GM04504 (cell line): ENCODE measurements around the gene VPS26C.
"Not testable (repeated sequence)": the region's sequence is repeated elsewhere in the genome, so short reads cannot be mapped to it uniquely, and the experiment has no call there.

Experiments used
- DNase-seq: peaks from one replicate; pipeline ENCODE4 v3.0.0-alpha.2; 2012; ENCODE audit warnings: low read depth

The VPS26C gene

GRCh38 chr21:37267269-37268185, at the start of gene VPS26C:
Gene VPS26C (minus strand): TSS chr21:37267334. CDS start chr21:37267294, 40 bp downstream.
- peak; percentile 99 for DNase-seq

DNA sequence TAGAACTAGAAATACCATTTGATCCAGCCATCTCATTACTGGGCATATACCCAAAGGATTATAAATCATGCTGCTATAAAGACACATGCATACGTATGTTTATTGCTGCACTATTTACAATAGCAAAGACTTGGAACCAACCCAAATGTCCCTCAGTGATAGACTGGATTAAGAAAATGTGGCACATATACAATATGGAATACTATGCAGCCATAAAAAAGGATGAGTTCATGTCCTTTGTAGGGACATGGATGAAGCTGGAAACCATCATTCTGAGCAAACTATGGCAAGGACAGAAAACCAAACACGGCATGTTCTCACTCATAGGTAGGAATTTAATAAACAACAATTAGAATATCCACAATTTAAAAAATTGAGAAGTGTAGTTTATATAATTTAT, 48.9 kb upstream of the VPS26C start:
- DNase-seq: not testable (repeated sequence)

DNA sequence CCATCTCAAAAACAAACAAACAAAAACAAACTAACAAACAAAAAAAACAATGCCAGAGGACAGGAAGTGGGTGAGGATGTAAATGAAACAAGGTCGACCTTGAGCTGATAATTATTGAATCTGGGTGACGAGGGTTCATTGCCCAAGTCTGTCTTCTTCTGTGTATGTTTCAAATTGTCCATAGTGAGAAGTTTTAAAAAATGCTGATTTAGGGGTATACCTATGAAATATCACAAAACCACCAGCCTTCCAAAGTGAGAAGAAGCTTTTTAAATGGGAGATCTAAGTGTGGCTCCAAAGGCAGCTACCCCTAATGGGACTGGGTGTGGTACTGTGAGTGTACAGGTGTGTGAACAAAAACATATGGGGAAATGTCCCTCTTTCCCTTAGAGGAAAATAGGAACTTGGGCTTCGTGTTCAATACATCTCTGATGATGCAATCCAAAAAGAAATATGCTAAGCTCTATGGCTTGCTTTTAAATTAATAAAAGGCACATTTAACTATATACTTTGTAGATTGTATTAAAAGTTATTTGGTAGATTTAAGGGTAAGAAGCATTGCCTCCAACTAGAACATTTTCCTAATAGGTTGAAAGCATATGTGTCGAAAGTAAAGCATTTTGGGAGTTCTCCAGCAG, 33.1 kb upstream of the VPS26C start:
- DNase-seq: no peak

GRCh38 chr21:37297364-37297763, 30.2 kb upstream of the VPS26C start:
- no peak for DNase-seq

DNA sequence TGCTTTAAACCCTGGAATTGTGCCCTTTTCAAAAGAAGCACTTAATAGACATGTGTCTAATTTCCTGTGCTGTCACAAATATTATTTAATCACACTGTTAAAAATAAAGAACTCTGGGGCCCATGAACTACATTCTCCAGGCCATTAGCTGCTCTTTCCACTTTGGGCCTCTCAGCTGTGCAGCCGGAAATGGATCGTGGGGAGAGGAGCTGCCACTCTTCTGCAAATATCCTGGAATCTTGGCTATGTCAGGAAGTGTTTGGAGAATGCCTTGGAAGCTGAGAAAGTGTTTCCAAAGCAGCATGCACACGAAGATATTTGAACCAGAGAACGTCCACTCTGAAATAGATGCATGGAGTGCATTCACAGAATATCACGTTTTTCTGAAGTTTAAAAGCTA, 27.5 kb upstream of the VPS26C start:
- DNase-seq: no peak

- DNase-seq: no peak
Observed at GRCh38 chr21:37292941-37293340, 25.8 kb upstream of the VPS26C start.

DNA sequence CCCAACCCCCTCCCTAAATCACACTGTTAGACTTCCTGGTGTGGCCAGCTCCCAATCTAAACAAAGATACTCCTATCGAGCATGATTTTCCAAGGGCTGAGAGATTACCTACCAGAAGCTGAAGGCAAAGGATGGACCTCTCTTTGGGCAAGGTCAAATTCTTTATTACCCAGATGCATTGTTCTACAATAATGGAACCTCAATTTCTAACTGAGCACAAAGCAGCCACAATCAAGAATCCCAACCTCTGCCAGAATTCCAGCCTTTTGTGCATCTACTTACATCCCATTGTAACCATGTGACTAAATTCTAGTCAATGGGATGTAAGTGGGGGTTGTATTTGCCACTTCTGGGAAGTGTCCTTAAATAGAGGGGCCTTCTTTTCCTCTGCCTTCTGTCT, 24.9 kb upstream of the VPS26C start:
- DNase-seq: no peak

DNA sequence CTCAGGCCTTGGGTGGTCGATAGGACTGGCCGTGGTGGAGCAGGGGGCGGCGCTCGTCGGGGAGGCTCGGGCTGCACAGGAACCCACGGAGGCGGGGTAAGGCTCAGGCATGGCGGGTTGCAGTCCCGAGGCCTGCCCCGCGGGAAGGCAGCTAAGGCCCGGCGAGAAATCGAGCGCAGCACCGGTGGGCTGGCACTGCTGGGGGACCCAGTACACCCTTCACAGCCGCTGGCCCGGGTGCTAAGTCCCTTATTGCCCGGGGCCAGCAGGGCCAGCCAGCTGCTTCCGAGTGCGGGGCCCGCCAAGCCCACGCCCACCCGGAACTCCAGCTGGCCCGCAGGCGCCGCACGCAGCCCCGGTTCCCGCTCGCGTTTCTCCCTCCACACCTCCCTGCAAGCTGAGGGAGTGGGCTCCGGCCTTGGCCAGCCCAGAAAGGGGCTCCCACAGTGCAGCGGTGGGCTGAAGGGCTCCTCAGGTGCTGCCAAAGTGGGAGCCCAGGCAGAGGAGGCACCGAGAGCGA, 16.1 kb upstream of the VPS26C start:
- not testable (repeated sequence) for DNase-seq

- not testable (repeated sequence) for DNase-seq
Observed at GRCh38 chr21:37282602-37283001, 15.5 kb upstream of the VPS26C start.

- no peak for DNase-seq
Observed at GRCh38 chr21:37281993-37282392, 14.9 kb upstream of the VPS26C start.

DNA sequence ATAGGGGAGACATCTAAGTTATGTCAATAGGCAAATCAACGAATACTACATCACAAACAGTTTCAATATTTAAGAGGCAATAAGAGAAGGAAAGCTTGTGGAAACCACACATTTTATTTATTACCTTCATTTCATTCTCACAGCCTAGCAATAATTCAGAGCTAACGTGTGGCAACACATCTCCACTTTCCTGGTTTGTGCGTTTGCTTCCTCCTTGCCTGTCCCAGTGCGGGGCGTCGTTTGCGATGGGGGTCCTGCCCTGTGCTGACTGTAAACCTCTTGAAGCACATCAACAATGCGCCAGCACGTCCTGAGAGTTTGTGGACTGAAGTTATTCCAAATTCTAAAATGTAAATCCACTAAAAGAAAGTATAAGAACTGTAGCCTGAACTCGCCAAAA, 14.4 kb upstream of the VPS26C start:
- DNase-seq: no peak

- DNase-seq: not testable (repeated sequence)
Observed at GRCh38 chr21:37279271-37279670, 12.1 kb upstream of the VPS26C start.

GRCh38 chr21:37278199-37278598, 11.1 kb upstream of the VPS26C start:
- DNase-seq: no peak

DNA sequence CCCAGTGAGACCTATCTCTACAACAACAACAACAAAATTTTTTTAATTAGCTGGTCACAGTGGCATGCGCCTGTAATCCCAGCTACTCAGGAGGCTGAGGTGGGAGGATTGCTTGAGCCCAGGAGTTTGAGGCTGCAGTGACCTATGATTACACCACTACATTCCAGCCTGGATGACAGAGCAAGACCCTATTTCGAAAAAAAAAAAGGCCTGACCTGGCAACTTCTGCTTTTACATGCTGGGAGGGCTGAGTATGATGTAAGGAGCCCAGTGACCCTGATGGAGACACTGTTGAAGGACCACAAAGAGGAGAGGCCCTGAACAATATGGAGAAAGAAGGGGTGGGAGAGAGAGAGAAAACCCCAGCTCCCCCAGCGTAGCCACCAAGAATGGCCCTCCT, 9.2 kb upstream of the VPS26C start:
- no peak for DNase-seq

GRCh38 chr21:37273911-37274690, 7.0 kb upstream of the VPS26C start:
- DNase-seq: no peak

- no peak for DNase-seq
Observed at GRCh38 chr21:37273440-37273839, 6.3 kb upstream of the VPS26C start.

DNA sequence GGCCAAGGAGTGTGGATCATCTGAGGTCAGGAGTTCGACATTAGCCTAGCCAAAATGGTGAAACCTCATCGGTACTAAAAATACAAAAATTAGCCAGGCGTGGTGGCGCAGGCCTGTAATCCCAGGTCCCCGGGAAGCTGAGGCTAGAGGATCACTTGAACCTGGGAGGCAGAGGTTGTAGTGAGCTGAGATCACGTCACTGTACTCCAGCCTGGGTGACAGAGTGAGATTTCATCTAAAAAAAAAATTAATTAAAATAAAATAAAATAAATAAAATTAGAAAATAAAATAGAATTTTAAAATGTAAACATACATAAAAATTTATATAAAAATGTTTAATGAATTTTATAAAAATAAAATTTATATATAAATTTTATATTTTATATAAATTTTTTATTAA, 5.8 kb upstream of the VPS26C start:
- no peak for DNase-seq

GRCh38 chr21:37270576-37271365, 3.6 kb upstream of the VPS26C start:
- DNase-seq: no peak

- DNase-seq: no peak
Observed at GRCh38 chr21:37269481-37269880, 2.3 kb upstream of the VPS26C start.

GRCh38 chr21:37268186-37268503, 1.0 kb upstream of the VPS26C start:
- DNase-seq: no peak

DNA sequence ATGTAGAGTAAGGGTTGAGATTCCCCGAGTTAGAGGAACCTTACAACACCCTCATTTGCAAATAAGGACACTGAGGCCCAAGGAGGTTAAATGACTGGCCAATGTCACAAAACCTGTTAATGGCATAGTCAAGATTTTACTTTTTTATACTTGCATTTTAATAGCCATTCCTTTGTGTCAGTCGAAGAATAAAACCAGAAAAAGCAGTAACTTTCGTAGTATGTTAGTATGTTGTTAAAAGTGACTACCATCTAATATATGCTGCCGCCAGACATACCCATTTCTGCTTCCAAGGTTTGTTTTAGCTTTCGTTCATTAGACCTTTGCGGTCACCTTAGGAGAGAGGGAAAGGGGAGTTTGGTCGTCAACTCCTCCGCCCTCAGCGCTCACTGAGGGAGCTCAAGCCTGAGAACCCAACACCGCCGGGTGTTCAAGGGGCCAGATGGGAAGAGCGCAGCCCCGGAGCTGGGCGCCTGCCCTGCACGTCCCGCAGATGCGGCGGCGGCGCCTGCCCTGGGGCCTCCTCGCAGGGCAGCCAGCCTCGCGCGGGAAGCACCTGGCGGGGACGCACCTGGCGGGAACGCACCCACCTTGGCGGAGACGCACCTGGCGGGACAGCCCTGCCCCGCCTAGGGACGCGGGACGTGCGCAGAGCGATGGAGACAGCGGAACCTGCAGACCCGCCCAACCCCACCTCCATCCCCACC, 466 bp downstream of the VPS26C start:
- no peak for DNase-seq
